Measurements from ENCODE around the gene PCDH18. TPM values are rescaled to one million over a fixed set of nuclear protein-coding genes. Genes with fewer than 3 reads are reported as not detected.
A peak's percentile ranks its signal among the peaks of the same experiment; 100 is the strongest.

The PCDH18 gene
- total and polyA plus RNA-seq, 10 of the 15 experiments (the other 5 are each of a cell fraction or from before 2014, with no cell fraction given): 0.46 to 1.4 (median 0.96) TPM

GRCh38 chr4:137541876-137542646 is 9.8 kb upstream of the PCDH18 start:
- FAIRE-seq: no peak
- in situ Hi-C loops (cut with MboI): no loop called here

More at GRCh38 chr4:137541876-137542646, 9.8 kb upstream of the PCDH18 start:
- H3K79me2 ChIP-seq (ENCODE audit: control insufficient read depth, insufficient read depth, low read length): no peaks in the 10 kb centered on the region
- ChIA-PET POLR2A (interaction anchor here (0.9 kb wide), 1 partner anchor 10 kb away, joined by 4 read pairs; the partner anchor contains the start of gene PCDH18), CTCF (interaction anchor here (1.1 kb wide), 2 partner anchors 8 to 13 kb away, joined by 3 to 4 read pairs; no protein-coding TSS in a partner anchor), RAD21 (ENCODE audit: unreplicated experiment) (interaction anchor here (1.3 kb wide), 1 partner anchor 18 kb away, joined by 3 read pairs; no protein-coding TSS in a partner anchor), SMC1A (ENCODE audit: uncharacterized antibody, unreplicated experiment) (interaction anchor here (3.3 to 4.3 kb wide), 2 partner anchors 17 to 20 kb away, joined by 14 to 18 read pairs; no protein-coding TSS in a partner anchor)
- ATAC-seq (peak; percentile 63), DNase-seq (ENCODE audit: low read depth, low spot score) (no peak)
- intact Hi-C loops (cut with micrococcal nuclease; ENCODE audit: unreplicated experiment): no loop called here
- no TSS peak for BruUV-seq (replicated peaks)
- no peaks in the 10 kb centered on the region; the same call in 2 of the 3 replicates for H3K9me3 ChIP-seq (replicated peaks; ENCODE audit: control insufficient read depth, insufficient read depth, low read length)
- no peak overlapping the region; the same call in 1 of the 2 replicates for H3K9ac ChIP-seq (ENCODE audit: control insufficient read depth, insufficient read depth, low read length)
- H3K27ac ChIP-seq (ENCODE audit: control insufficient read depth, insufficient read depth): no peak overlapping the region
- no peak overlapping the region for H3K4me3 ChIP-seq
- no peaks in the 10 kb centered on the region for H4K20me1 ChIP-seq (ENCODE audit: control insufficient read depth, insufficient read depth)
- no peaks in the 10 kb centered on the region for H3K4me1 ChIP-seq (ENCODE audit: control insufficient read depth, insufficient read depth, low read length)
- peak overlapping the region; percentile 50 for H2AFZ ChIP-seq (ENCODE audit: control insufficient read depth, low read depth, low read length)
- TF ChIP-seq CBX3 (IDR thresholded peaks at IDR 0.05; ENCODE audit: borderline replicate concordance, low read depth) (no peak), BACH1 (IDR thresholded peaks at IDR 0.05; ENCODE audit: borderline replicate concordance) (no peak), MEF2A (IDR thresholded peaks at IDR 0.05; ENCODE audit: insufficient read depth, low read depth, low read length) (no peak), JUND (IDR thresholded peaks at IDR 0.05; ENCODE audit: low read depth, low read length) (no peak), NR2C2 (IDR thresholded peaks at IDR 0.05; ENCODE audit: borderline replicate concordance, control insufficient read depth, insufficient read length, low read depth) (no peak), KAT2A (conservative IDR thresholded peaks at IDR 0.05; ENCODE audit: control insufficient read depth, low read depth, low read length) (no peak), RAD21 (IDR thresholded peaks at IDR 0.05; ENCODE audit: insufficient read depth, low read depth, low read length) (no peak), PAX5 (IDR thresholded peaks at IDR 0.05; ENCODE audit: borderline replicate concordance, low read depth, low read length) (no peak), STAT1 (conservative IDR thresholded peaks at IDR 0.05) (no peak), RB1 (IDR thresholded peaks at IDR 0.05; ENCODE audit: borderline replicate concordance) (no peak), POLR2AphosphoS5 (IDR thresholded peaks at IDR 0.05; ENCODE audit: low read length) (no peak), ZBTB40 (IDR thresholded peaks at IDR 0.05; ENCODE audit: borderline replicate concordance) (no peak), REST (IDR thresholded peaks at IDR 0.05; ENCODE audit: low read depth, low read length) (no peak), EP300 (IDR thresholded peaks at IDR 0.05; ENCODE audit: borderline replicate concordance in 1 of 2, control insufficient read depth in 1 of 2, low read depth in 2 of 2, low read length in 2 of 2) (no peak)
- no peaks in the 10 kb centered on the region for H3K27me3 ChIP-seq (replicated peaks in 1 of 2; ENCODE audit: control insufficient read depth in 2 of 2, insufficient read depth in 2 of 2, low read length in 1 of 2)
- WGBS (ENCODE audit: insufficient coverage, insufficient replicate concordance, low lambda C conversion rate, missing lambda C conversion rate): 11% methylated on average over 7 of the region's 7 CpGs
- H3K36me3 ChIP-seq (ENCODE audit: control insufficient read depth in 2 of 2, insufficient read depth in 2 of 2, low read length in 1 of 2): no peaks in the 10 kb centered on the region
- peak overlapping the region; percentile 34; the same call in 1 of the 2 replicates for H3K4me2 ChIP-seq (ENCODE audit: control insufficient read depth, insufficient read depth)
